HepG2 (cell line): ENCODE data around the gene TNS1. TPM values are rescaled to one million over a fixed set of nuclear protein-coding genes. Genes with fewer than 3 reads are reported as not detected.

Experiments
- ASH2L ChIP-seq: fragments of 300-600, 200-600 bp; sonication (generic); IDR thresholded peaks from 2 replicates; pipeline ENCODE4 v1.7.0; 2017; ENCODE audit warnings: low read depth, mild to moderate bottlenecking, moderate library complexity, mixed read lengths, low read length; ENCODE audit not compliant: insufficient read length
- CENPX ChIP-seq: sonication (generic); formaldehyde crosslinking; IDR thresholded peaks from 2 replicates; pipeline ENCODE4 v1.9.0; 2021; ENCODE audit warnings: mild to moderate bottlenecking, missing genetic modification reagents, moderate library complexity
- ERF ChIP-seq: IDR thresholded peaks from 2 replicates; pipeline ENCODE4 v1.6.1; 2018; ENCODE audit warnings: missing biosample characterization, missing genetic modification reagents
- ETV5 ChIP-seq: IDR thresholded peaks from 2 replicates; pipeline ENCODE4 v1.6.1; 2018; ENCODE audit warnings: missing biosample characterization, missing genetic modification reagents, inconsistent platforms, borderline replicate concordance
- FIP1L1 ChIP-seq: fragments of 200-400 bp; formaldehyde crosslinking; IDR thresholded peaks from 2 replicates; pipeline ENCODE4 v1.6.1; 2018; ENCODE audit warnings: low read depth, mild to moderate bottlenecking, low read length, moderate library complexity, borderline replicate concordance; ENCODE audit not compliant: insufficient read depth
- FLYWCH1 ChIP-seq: sonication (generic); formaldehyde crosslinking; IDR thresholded peaks from 2 replicates; pipeline ENCODE4 v1.8.1; 2023; ENCODE audit warnings: mild to moderate bottlenecking, missing genetic modification reagents
- FOSL2 ChIP-seq: sonication (generic); formaldehyde crosslinking; IDR thresholded peaks from 2 replicates; pipeline ENCODE4 v1.4.0; 2020; ENCODE audit warnings: missing genetic modification reagents
- ONECUT2 ChIP-seq: sonication (generic); formaldehyde crosslinking; IDR thresholded peaks from 2 replicates; pipeline ENCODE4 v1.4.0; 2020; ENCODE audit warnings: missing genetic modification reagents
- PAXIP1 ChIP-seq: sonication (generic); formaldehyde crosslinking; conservative IDR thresholded peaks from 2 replicates; pipeline ENCODE4 v1.4.0; 2020; ENCODE audit warnings: mild to moderate bottlenecking, missing genetic modification reagents, moderate library complexity
- RBAK ChIP-seq: sonication (generic); formaldehyde crosslinking; IDR thresholded peaks from 2 replicates; pipeline ENCODE4 v1.5.1; 2020; ENCODE audit warnings: mild to moderate bottlenecking, missing genetic modification reagents
- TFDP1 ChIP-seq: IDR thresholded peaks from 2 replicates; pipeline ENCODE4 v1.6.1; 2016; ENCODE audit warnings: missing compliant biosample characterization, missing genetic modification reagents, borderline replicate concordance
- ZBTB20 ChIP-seq: sonication (generic); formaldehyde crosslinking; IDR thresholded peaks from 2 replicates; pipeline ENCODE4 v1.8.1; 2023; ENCODE audit warnings: missing genetic modification reagents, low read depth, mild to moderate bottlenecking, borderline replicate concordance
- ZFP36L1 ChIP-seq: sonication (generic); formaldehyde crosslinking; IDR thresholded peaks from 2 replicates; pipeline ENCODE4 v1.8.0; 2022; ENCODE audit warnings: mild to moderate bottlenecking, missing genetic modification reagents, moderate library complexity
- ZFYVE20 ChIP-seq: sonication (generic); formaldehyde crosslinking; IDR thresholded peaks from 2 replicates; pipeline ENCODE4 v1.8.0; 2023; ENCODE audit warnings: low read depth, mild to moderate bottlenecking, moderate library complexity, missing genetic modification reagents, borderline replicate concordance
- ZNF274 ChIP-seq: sonication (generic); formaldehyde crosslinking; IDR thresholded peaks from 2 replicates; pipeline ENCODE4 v1.5.1; 2020; ENCODE audit warnings: mild to moderate bottlenecking, missing genetic modification reagents
- polyA plus RNA-seq, 8 experiments: library from polyadenylated mRNA; depleted of rRNA in 3 of 8; stranded (reverse) in 7 of 8; unstranded in 1 of 8; fragments of >200 nt; fragmentation: Illumina TruSeq in 4 of 8; extraction: Trizol in 4 of 8; gene quantifications; 2 replicates each; pipeline versions ENCODE4 v1.2.1 to v1.2.3, GENCODE V29; 2011 to 2016; ENCODE audit warnings: low read depth in 4 of 8, missing spikeins in 1 of 8, mixed read lengths in 1 of 8; ENCODE audit not compliant: insufficient read depth in 1 of 8
- total RNA-seq, 5 experiments: library from RNA; depleted of rRNA; stranded (reverse); fragments of >200 nt; fragmentation: Illumina TruSeq; extraction: Trizol; gene quantifications; 2 replicates each; pipeline ENCODE4 v1.2.3, GENCODE V29; 2016; ENCODE audit warnings: low read depth in 1 of 5
- TF ChIP-seq, protein P1 (sequence below): sonication (generic); formaldehyde crosslinking; IDR thresholded peaks from 2 replicates; pipeline ENCODE4 v1.4.0; 2020; ENCODE audit warnings: missing genetic modification reagents
- TF ChIP-seq, protein P2 (sequence below): sonication (generic); formaldehyde crosslinking; IDR thresholded peaks from 2 replicates; pipeline ENCODE4 v1.4.0; 2020; ENCODE audit warnings: missing genetic modification reagents, borderline replicate concordance

Gene TNS1
- total and polyA plus RNA-seq, 2 of the 13 experiments (the other 11 are each of a cell fraction or from before 2014, with no cell fraction given): 1.9 to 118 TPM

- no peak for TF ChIP-seq ASH2L
- TF ChIP-seq ZNF274 (CRISPR knock-in tag): no peak
- TF ChIP-seq CENPX (CRISPR knock-in tag): no peak
- TF ChIP-seq FOSL2 (CRISPR knock-in tag): no peak; the same call in 1 of the 2 replicates
- TF ChIP-seq FLYWCH1 (CRISPR knock-in tag): no peak
- TF ChIP-seq ERF (CRISPR knock-in tag): peak; percentile 57; the same call in 1 of the 2 replicates
- TF ChIP-seq TFDP1 (CRISPR knock-in tag): no peak
- TF ChIP-seq ETV5 (CRISPR knock-in tag): peak; percentile 66; the same call in 1 of the 2 replicates
- TF ChIP-seq PAXIP1: peak; percentile 73
- TF ChIP-seq, protein P1, sequence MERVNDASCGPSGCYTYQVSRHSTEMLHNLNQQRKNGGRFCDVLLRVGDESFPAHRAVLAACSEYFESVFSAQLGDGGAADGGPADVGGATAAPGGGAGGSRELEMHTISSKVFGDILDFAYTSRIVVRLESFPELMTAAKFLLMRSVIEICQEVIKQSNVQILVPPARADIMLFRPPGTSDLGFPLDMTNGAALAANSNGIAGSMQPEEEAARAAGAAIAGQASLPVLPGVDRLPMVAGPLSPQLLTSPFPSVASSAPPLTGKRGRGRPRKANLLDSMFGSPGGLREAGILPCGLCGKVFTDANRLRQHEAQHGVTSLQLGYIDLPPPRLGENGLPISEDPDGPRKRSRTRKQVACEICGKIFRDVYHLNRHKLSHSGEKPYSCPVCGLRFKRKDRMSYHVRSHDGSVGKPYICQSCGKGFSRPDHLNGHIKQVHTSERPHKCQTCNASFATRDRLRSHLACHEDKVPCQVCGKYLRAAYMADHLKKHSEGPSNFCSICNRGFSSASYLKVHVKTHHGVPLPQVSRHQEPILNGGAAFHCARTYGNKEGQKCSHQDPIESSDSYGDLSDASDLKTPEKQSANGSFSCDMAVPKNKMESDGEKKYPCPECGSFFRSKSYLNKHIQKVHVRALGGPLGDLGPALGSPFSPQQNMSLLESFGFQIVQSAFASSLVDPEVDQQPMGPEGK (CRISPR knock-in tag): peak; percentile 81
- no peak for TF ChIP-seq ONECUT2 (CRISPR knock-in tag)
- TF ChIP-seq, protein P2, sequence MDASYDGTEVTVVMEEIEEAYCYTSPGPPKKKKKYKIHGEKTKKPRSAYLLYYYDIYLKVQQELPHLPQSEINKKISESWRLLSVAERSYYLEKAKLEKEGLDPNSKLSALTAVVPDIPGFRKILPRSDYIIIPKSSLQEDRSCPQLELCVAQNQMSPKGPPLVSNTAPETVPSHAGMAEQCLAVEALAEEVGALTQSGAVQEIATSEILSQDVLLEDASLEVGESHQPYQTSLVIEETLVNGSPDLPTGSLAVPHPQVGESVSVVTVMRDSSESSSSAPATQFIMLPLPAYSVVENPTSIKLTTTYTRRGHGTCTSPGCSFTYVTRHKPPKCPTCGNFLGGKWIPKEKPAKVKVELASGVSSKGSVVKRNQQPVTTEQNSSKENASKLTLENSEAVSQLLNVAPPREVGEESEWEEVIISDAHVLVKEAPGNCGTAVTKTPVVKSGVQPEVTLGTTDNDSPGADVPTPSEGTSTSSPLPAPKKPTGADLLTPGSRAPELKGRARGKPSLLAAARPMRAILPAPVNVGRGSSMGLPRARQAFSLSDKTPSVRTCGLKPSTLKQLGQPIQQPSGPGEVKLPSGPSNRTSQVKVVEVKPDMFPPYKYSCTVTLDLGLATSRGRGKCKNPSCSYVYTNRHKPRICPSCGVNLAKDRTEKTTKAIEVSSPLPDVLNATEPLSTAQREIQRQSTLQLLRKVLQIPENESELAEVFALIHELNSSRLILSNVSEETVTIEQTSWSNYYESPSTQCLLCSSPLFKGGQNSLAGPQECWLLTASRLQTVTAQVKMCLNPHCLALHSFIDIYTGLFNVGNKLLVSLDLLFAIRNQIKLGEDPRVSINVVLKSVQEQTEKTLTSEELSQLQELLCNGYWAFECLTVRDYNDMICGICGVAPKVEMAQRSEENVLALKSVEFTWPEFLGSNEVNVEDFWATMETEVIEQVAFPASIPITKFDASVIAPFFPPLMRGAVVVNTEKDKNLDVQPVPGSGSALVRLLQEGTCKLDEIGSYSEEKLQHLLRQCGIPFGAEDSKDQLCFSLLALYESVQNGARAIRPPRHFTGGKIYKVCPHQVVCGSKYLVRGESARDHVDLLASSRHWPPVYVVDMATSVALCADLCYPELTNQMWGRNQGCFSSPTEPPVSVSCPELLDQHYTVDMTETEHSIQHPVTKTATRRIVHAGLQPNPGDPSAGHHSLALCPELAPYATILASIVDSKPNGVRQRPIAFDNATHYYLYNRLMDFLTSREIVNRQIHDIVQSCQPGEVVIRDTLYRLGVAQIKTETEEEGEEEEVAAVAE (CRISPR knock-in tag): no peak
- peak; percentile 13; the same call in 1 of the 2 replicates for TF ChIP-seq ZBTB20 (CRISPR knock-in tag)
- no peak for TF ChIP-seq ZFYVE20 (CRISPR knock-in tag)
- no peak for TF ChIP-seq ZFP36L1 (CRISPR knock-in tag)
- TF ChIP-seq FIP1L1: no peak
- TF ChIP-seq RBAK (CRISPR knock-in tag): no peak
These were observed 98.8 kb downstream of the TNS1 start (continued) for GRCh38 chr2:217903859-217904613.
